ENCODE results near the gene PRKCQ. TPM values are rescaled to one million over a fixed set of nuclear protein-coding genes. Genes with fewer than 3 reads are reported as not detected.

PRKCQ gene
- total RNA-seq, 2 experiments from 2014 or later: 62.6 to 69.5 TPM

- Mint-ChIP-seq H3K4me3 (no peak overlapping the region), H3K27ac (no peak overlapping the region), H3K9me3 (peaks cover 22% of the 10 kb centered on the region), H3K4me1 (peaks cover 70% of the 10 kb centered on the region), H3K36me3 (ENCODE audit: low read depth) (peaks cover 82% of the 10 kb centered on the region), H3K27me3 (no peaks in the 10 kb centered on the region)
- CTCF ChIA-PET: interaction anchor here (1.1 to 1.7 kb wide), 2 partner anchors 16 to 17 kb away, joined by 3 read pairs; no protein-coding TSS in a partner anchor
- no peak for DNase-seq
- POLR2A ChIA-PET: no interaction called here
Measured at GRCh38 chr10:6514180-6514579, 65.9 kb downstream of the PRKCQ start.

- Mint-ChIP-seq H3K27ac (peak overlapping the region; percentile 63), H3K36me3 (ENCODE audit: low read depth) (peaks cover 87% of the 10 kb centered on the region), H3K4me1 (peaks cover 66% of the 10 kb centered on the region), H3K4me3 (no peak overlapping the region), H3K27me3 (no peaks in the 10 kb centered on the region), H3K9me3 (peaks cover 24% of the 10 kb centered on the region)
- ChIA-PET CTCF (interaction anchor here (1.1 to 1.7 kb wide), 2 partner anchors 17 to 18 kb away, joined by 3 read pairs; no protein-coding TSS in a partner anchor), POLR2A (no interaction called here)
- peak; percentile 18 for DNase-seq
Measured at GRCh38 chr10:6513476-6513875, 66.6 kb downstream of the PRKCQ start.

GRCh38 chr10:6512182-6512581, 67.9 kb downstream of the PRKCQ start:
- no peak for DNase-seq
- H3K27ac Mint-ChIP-seq: no peak overlapping the region
- H3K27me3 Mint-ChIP-seq: no peaks in the 10 kb centered on the region
- POLR2A ChIA-PET: no interaction called here
- peaks cover 96% of the 10 kb centered on the region for H3K36me3 Mint-ChIP-seq (ENCODE audit: low read depth)
- no peak overlapping the region for H3K4me3 Mint-ChIP-seq
- peaks cover 71% of the 10 kb centered on the region for H3K4me1 Mint-ChIP-seq
- CTCF ChIA-PET: interaction anchor here (0.9 to 1.3 kb wide), 2 partner anchors 9 to 14 kb away, joined by 3 to 4 read pairs; no protein-coding TSS in a partner anchor
- peaks cover 24% of the 10 kb centered on the region for H3K9me3 Mint-ChIP-seq

- CTCF ChIA-PET: interaction anchor here (0.6 to 1.3 kb wide), 3 partner anchors 8 to 23 kb away, joined by 3 to 4 read pairs (median 3); no protein-coding TSS in a partner anchor
- H3K4me3 Mint-ChIP-seq: no peak overlapping the region
- H3K27me3 Mint-ChIP-seq: no peaks in the 10 kb centered on the region
Measured at GRCh38 chr10:6511347-6511746, 68.7 kb downstream of the PRKCQ start.

GRCh38 chr10:6507311-6507710, 72.8 kb downstream of the PRKCQ start:
- peak; percentile 43 for DNase-seq
- no peaks in the 10 kb centered on the region for H3K27me3 Mint-ChIP-seq
- H3K36me3 Mint-ChIP-seq (ENCODE audit: low read depth): peaks cover 92% of the 10 kb centered on the region
- H3K4me1 Mint-ChIP-seq: peaks cover 49% of the 10 kb centered on the region
- ChIA-PET CTCF (interaction anchor here (0.7 to 2.5 kb wide), 5 partner anchors 11 to 23 kb away, joined by 3 to 6 read pairs (median 4); no protein-coding TSS in a partner anchor), POLR2A (interaction anchor here (0.6 to 0.9 kb wide), 2 partner anchors 8 to 842 kb away, joined by 3 read pairs; no protein-coding TSS in a partner anchor)
- no peak overlapping the region for H3K4me3 Mint-ChIP-seq
- H3K27ac Mint-ChIP-seq: peak overlapping the region; percentile 52
- H3K9me3 Mint-ChIP-seq: peaks cover 25% of the 10 kb centered on the region

More at GRCh38 chr10:6511347-6511746, 68.7 kb downstream of the PRKCQ start:
- Mint-ChIP-seq H3K4me1 (peaks cover 66% of the 10 kb centered on the region), H3K9me3 (peaks cover 24% of the 10 kb centered on the region), H3K36me3 (ENCODE audit: low read depth) (peaks cover 98% of the 10 kb centered on the region), H3K27ac (no peak overlapping the region)
- DNase-seq: no peak
- POLR2A ChIA-PET: no interaction called here

GRCh38 chr10:6505300-6505699, 74.8 kb downstream of the PRKCQ start:
- H3K27me3 Mint-ChIP-seq: no peaks in the 10 kb centered on the region
- peaks cover 57% of the 10 kb centered on the region for H3K4me1 Mint-ChIP-seq
- H3K9me3 Mint-ChIP-seq: peaks cover 8% of the 10 kb centered on the region
- DNase-seq: no peak
- peak overlapping the region; percentile 4 for H3K27ac Mint-ChIP-seq
- H3K36me3 Mint-ChIP-seq (ENCODE audit: low read depth): peaks cover 90% of the 10 kb centered on the region
- CTCF ChIA-PET: interaction anchor here (2.5 kb wide), 1 partner anchor 11 kb away, joined by 6 read pairs; no protein-coding TSS in a partner anchor
- POLR2A ChIA-PET: no interaction called here
- H3K4me3 Mint-ChIP-seq: no peak overlapping the region

- H3K9me3 Mint-ChIP-seq: peaks cover 4% of the 10 kb centered on the region
- POLR2A ChIA-PET: no interaction called here
- H3K36me3 Mint-ChIP-seq (ENCODE audit: low read depth): peaks cover 80% of the 10 kb centered on the region
- H3K27me3 Mint-ChIP-seq: no peaks in the 10 kb centered on the region
- CTCF ChIA-PET: interaction anchor here (0.6 to 2.4 kb wide), 6 partner anchors 8 to 217 kb away, joined by 3 to 9 read pairs (median 4); no protein-coding TSS in a partner anchor
- no peak overlapping the region for H3K4me3 Mint-ChIP-seq
- DNase-seq: no peak
- H3K27ac Mint-ChIP-seq: no peak overlapping the region
- peaks cover 57% of the 10 kb centered on the region for H3K4me1 Mint-ChIP-seq
Measured at GRCh38 chr10:6504296-6504695, 75.8 kb downstream of the PRKCQ start.

- ChIA-PET CTCF (interaction anchor here (1.0 to 2.4 kb wide), 4 partner anchors 9 to 40 kb away, joined by 3 to 9 read pairs (median 4); no protein-coding TSS in a partner anchor), POLR2A (interaction anchor here (0.6 kb wide), 1 partner anchor 15 kb away, joined by 4 read pairs; no protein-coding TSS in a partner anchor)
- Mint-ChIP-seq H3K36me3 (ENCODE audit: low read depth) (peaks cover 68% of the 10 kb centered on the region), H3K4me1 (peaks cover 52% of the 10 kb centered on the region), H3K27me3 (no peaks in the 10 kb centered on the region), H3K9me3 (peaks cover 5% of the 10 kb centered on the region), H3K4me3 (no peak overlapping the region), H3K27ac (peak overlapping the region; percentile 39)
- no peak for DNase-seq
Measured at GRCh38 chr10:6503171-6503570, 76.9 kb downstream of the PRKCQ start.

GRCh38 chr10:6501931-6502330, 78.1 kb downstream of the PRKCQ start:
- Mint-ChIP-seq H3K27me3 (no peaks in the 10 kb centered on the region), H3K27ac (no peak overlapping the region), H3K4me1 (peaks cover 39% of the 10 kb centered on the region), H3K36me3 (ENCODE audit: low read depth) (peaks cover 56% of the 10 kb centered on the region), H3K4me3 (no peak overlapping the region), H3K9me3 (peaks cover 5% of the 10 kb centered on the region)
- DNase-seq: no peak
- POLR2A ChIA-PET: no interaction called here
- CTCF ChIA-PET: interaction anchor here (1.4 to 2.4 kb wide), 3 partner anchors 8 to 41 kb away, joined by 3 to 9 read pairs (median 4); no protein-coding TSS in a partner anchor

GRCh38 chr10:6499974-6500373, 80.1 kb downstream of the PRKCQ start:
- Mint-ChIP-seq H3K36me3 (ENCODE audit: low read depth) (peaks cover 38% of the 10 kb centered on the region), H3K27ac (no peak overlapping the region), H3K27me3 (no peaks in the 10 kb centered on the region), H3K9me3 (peaks cover 5% of the 10 kb centered on the region), H3K4me3 (no peak overlapping the region), H3K4me1 (peaks cover 34% of the 10 kb centered on the region)
- DNase-seq: no peak
- POLR2A ChIA-PET: no interaction called here
- CTCF ChIA-PET: interaction anchor here (1.0 kb wide), 1 partner anchor 26 kb away, joined by 3 read pairs; no protein-coding TSS in a partner anchor

GRCh38 chr10:6498771-6499170, 81.3 kb downstream of the PRKCQ start:
- peaks cover 2% of the 10 kb centered on the region for H3K9me3 Mint-ChIP-seq
- H3K4me1 Mint-ChIP-seq: peaks cover 28% of the 10 kb centered on the region
- H3K36me3 Mint-ChIP-seq (ENCODE audit: low read depth): peaks cover 30% of the 10 kb centered on the region
- no peaks in the 10 kb centered on the region for H3K27me3 Mint-ChIP-seq
- ChIA-PET CTCF (interaction anchor here (1.1 to 2.1 kb wide), 5 partner anchors 12 to 34 kb away, joined by 3 to 5 read pairs (median 4); no protein-coding TSS in a partner anchor), POLR2A (interaction anchor here (0.6 kb wide), 1 partner anchor 8 kb away, joined by 3 read pairs; no protein-coding TSS in a partner anchor)
- peak; percentile 69 for DNase-seq
- peak overlapping the region; percentile 87 for H3K27ac Mint-ChIP-seq
- H3K4me3 Mint-ChIP-seq: peak overlapping the region; percentile 47

- Mint-ChIP-seq H3K4me1 (peaks cover 24% of the 10 kb centered on the region), H3K36me3 (ENCODE audit: low read depth) (peaks cover 25% of the 10 kb centered on the region), H3K9me3 (peaks cover 2% of the 10 kb centered on the region), H3K27ac (peak overlapping the region; percentile 87), H3K27me3 (no peaks in the 10 kb centered on the region), H3K4me3 (no peak overlapping the region)
- DNase-seq: no peak
- ChIA-PET CTCF (interaction anchor here (0.6 to 2.1 kb wide), 10 partner anchors 10 to 122 kb away, joined by 3 to 6 read pairs (median 4); no protein-coding TSS in a partner anchor), POLR2A (interaction anchor here (0.7 kb wide), 1 partner anchor 93 kb away, joined by 3 read pairs; no protein-coding TSS in a partner anchor)
Measured at GRCh38 chr10:6497620-6498019, 82.5 kb downstream of the PRKCQ start.

GRCh38 chr10:6494936-6495592, 85.0 kb downstream of the PRKCQ start:
- ChIA-PET CTCF (interaction anchor here (0.5 to 1.2 kb wide), 5 partner anchors 20 to 329 kb away, joined by 3 to 5 read pairs (median 3); no protein-coding TSS in a partner anchor), POLR2A (interaction anchor here (0.6 kb wide), 1 partner anchor 84 kb away, joined by 4 read pairs; no protein-coding TSS in a partner anchor)
- Mint-ChIP-seq H3K9me3 (peaks cover 2% of the 10 kb centered on the region), H3K27me3 (no peaks in the 10 kb centered on the region), H3K36me3 (ENCODE audit: low read depth) (peaks cover 29% of the 10 kb centered on the region), H3K27ac (no peak overlapping the region), H3K4me3 (no peak overlapping the region), H3K4me1 (peaks cover 27% of the 10 kb centered on the region)
- peak; percentile 82 for DNase-seq

Data from activated CD4-positive, alpha-beta T cell treated with anti-CD3 and anti-CD28 coated beads, Interleukin-2, amount 10 ng/mL, durations not matched to agents 7 days and 5 days (primary cell).